GM12878 (cell line): ENCODE measurements around the gene RNF168.

Source experiments
- CTCF ChIP-seq, 3 experiments: IDR thresholded peaks in 2 of 3; conservative IDR thresholded peaks in 1 of 3; 2 replicates each; pipeline ENCODE4 v1.5.1; 2011; ENCODE audit warnings: low read depth in 3 of 3, low read length in 3 of 3, mild to moderate bottlenecking in 3 of 3, control low read depth in 2 of 3, moderate library complexity in 2 of 3, inconsistent platforms in 1 of 3, mixed read lengths in 1 of 3; ENCODE audit not compliant: control insufficient read depth in 2 of 3, insufficient read depth in 1 of 3; ENCODE audit errors: extremely low read depth in 1 of 3
- EGR1 ChIP-seq, 2 experiments: IDR thresholded peaks; 1 replicate in 1 of 2; 2 replicates in 1 of 2; pipeline ENCODE4 v1.6.1; 2011 to 2012; ENCODE audit warnings: low read depth in 2 of 2, low read length in 2 of 2, borderline replicate concordance in 1 of 2, mild to moderate bottlenecking in 1 of 2, moderate library complexity in 1 of 2
- EP300 ChIP-seq, 2 experiments: fragments of 150-350 bp in 1 of 2; IDR thresholded peaks; 2 replicates each; pipeline ENCODE4 v1.6.1; 2011 to 2012; ENCODE audit warnings: low read depth in 2 of 2, low read length in 2 of 2, borderline replicate concordance in 1 of 2, improper control_type of control experiment in 1 of 2, inconsistent platforms in 1 of 2; ENCODE audit not compliant: control insufficient read depth in 1 of 2
- FOXK2 ChIP-seq: fragments of 450-650 bp; IDR thresholded peaks from 2 replicates; pipeline ENCODE4 v1.6.1; 2017; ENCODE audit warnings: mild to moderate bottlenecking, moderate library complexity
- MXI1 ChIP-seq: fragments of 150-350 bp; IDR thresholded peaks from 2 replicates; pipeline ENCODE4 v1.6.1; 2011; ENCODE audit warnings: low read depth, mild to moderate bottlenecking, inconsistent platforms, low read length, improper control_type of control experiment
- PKNOX1 ChIP-seq: fragments of 450-650 bp; IDR thresholded peaks from 2 replicates; pipeline ENCODE4 v1.6.1; 2016; ENCODE audit warnings: mild to moderate bottlenecking
- POLR2AphosphoS5 ChIP-seq: IDR thresholded peaks from 2 replicates; pipeline ENCODE4 v1.6.1; 2011; ENCODE audit warnings: mild to moderate bottlenecking, low read length, inconsistent platforms
- RAD21 ChIP-seq: IDR thresholded peaks from 2 replicates; pipeline ENCODE4 v1.6.1; 2011; ENCODE audit warnings: mild to moderate bottlenecking, low read depth, low read length, moderate library complexity; ENCODE audit not compliant: insufficient read depth
- RB1 ChIP-seq: fragments of 450-650 bp; formaldehyde crosslinking; IDR thresholded peaks from 2 replicates; pipeline ENCODE4 v1.6.1; 2017; ENCODE audit warnings: mild to moderate bottlenecking, borderline replicate concordance
- RCOR1 ChIP-seq: conservative IDR thresholded peaks from 2 replicates; pipeline ENCODE4 v1.6.1; 2012; ENCODE audit warnings: low read depth, low read length, improper control_type of control experiment
- ZZZ3 ChIP-seq: IDR thresholded peaks from 2 replicates; pipeline ENCODE4 v1.6.1; 2011; ENCODE audit warnings: low read depth; ENCODE audit not compliant: control insufficient read depth, insufficient read length

GRCh38 chr3:196513697-196514349 lies 10.3 kb upstream of the RNF168 start:
- TF ChIP-seq CTCF (IDR thresholded peaks at IDR 0.05 in 2 of 3, conservative IDR thresholded peaks at IDR 0.05 in 1 of 3; ENCODE audit: control insufficient read depth in 2 of 3, extremely low read depth in 1 of 3, insufficient read depth in 1 of 3, low read depth in 3 of 3, low read length in 3 of 3) (no peak), POLR2AphosphoS5 (no peak), RCOR1 (no peak), PKNOX1 (no peak), FOXK2 (no peak), RB1 (no peak), EGR1 (IDR thresholded peaks at IDR 0.05; ENCODE audit: borderline replicate concordance in 1 of 2, low read depth in 2 of 2, low read length in 2 of 2) (no peak), EP300 (IDR thresholded peaks at IDR 0.05; ENCODE audit: borderline replicate concordance in 1 of 2, control insufficient read depth in 1 of 2, low read depth in 2 of 2, low read length in 2 of 2) (no peak), ZZZ3 (no peak), RAD21 (no peak), MXI1 (no peak)
